GM21390 (cell line): ENCODE results near the gene SMAD3.
"Not testable (repeated sequence)": the region's sequence is repeated elsewhere in the genome, so short reads cannot be mapped to it uniquely, and the experiment has no call there.

Experiments used
- ATAC-seq: cut with Tn5 transposase; IDR thresholded peaks from one replicate; pipeline ENCODE4 v1.9.1; 2021; ENCODE audit not compliant: unreplicated experiment

The SMAD3 gene

DNA sequence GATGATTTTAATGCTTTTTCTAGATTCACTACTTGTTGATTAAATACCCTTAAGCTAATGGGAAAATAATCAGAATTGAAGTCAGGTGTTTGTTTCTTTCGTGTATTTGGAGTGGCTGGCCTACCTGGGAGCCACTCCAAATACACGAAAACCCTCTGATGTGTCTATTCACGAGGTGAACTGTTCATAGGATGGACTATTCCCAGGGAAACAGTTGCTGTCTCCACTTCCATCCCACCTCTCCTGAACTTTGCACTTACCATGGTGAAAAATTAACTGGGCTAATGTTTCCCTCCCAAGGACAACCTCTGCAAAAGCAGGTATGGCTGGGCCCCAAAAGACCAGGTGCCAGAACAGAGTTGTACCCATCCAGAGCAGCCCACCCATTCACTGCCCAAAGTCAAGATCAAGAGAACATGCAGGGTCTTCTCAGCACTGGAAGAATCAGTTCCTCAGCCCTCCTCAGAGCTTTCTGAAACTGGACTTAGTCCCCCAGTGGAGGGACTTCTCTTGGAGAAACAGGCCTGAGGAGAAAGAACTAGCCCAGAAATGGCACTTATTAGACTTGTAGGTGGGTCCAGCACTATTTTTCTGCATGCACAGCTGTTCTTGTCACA is 2.9 kb upstream of the SMAD3 start:
- ATAC-seq: no peak

DNA sequence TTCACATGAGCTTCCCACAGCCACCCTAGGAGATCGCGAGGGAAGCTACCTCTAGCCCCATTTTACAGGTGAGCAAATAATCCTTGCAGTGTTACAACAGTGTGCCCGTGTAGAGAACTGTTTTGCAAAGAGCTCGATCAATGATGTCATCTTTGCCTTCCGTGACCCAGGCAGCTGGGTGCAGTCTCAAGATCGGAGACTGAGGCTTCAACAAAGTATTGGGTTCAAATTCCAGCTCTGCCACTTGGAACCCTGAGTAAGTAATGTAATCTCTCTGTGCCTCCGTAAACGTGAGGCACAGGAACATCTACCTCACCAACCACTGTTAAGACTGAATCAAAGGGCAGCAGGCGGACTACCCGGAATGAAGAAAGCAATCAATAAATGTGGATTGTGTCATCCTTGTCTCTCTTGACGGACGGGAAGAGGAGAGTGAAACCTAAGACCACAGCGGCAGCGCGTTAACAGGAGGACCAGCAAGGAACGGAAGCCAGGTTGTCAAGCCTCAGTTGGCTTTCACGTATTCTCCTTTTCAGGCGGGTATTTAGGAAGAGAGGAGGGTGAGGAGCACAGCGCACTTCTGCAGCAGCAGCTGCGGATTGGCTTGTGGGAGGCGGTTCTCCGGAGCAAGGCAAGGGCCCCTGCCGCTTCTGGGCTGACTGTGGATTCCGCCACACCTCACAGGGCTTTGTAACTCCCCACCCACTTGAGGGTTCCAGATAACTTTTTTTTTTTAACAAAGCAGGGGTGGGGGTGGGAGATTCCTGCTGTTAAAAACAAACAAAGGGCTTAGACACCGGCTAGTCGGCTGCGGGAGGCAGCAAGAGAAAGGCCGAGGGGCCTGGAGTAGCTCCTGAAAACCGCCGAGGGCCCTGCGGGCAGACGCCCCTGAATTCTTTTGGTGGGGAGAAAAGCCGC is 1.5 kb upstream of the SMAD3 start:
- no peak for ATAC-seq

DNA sequence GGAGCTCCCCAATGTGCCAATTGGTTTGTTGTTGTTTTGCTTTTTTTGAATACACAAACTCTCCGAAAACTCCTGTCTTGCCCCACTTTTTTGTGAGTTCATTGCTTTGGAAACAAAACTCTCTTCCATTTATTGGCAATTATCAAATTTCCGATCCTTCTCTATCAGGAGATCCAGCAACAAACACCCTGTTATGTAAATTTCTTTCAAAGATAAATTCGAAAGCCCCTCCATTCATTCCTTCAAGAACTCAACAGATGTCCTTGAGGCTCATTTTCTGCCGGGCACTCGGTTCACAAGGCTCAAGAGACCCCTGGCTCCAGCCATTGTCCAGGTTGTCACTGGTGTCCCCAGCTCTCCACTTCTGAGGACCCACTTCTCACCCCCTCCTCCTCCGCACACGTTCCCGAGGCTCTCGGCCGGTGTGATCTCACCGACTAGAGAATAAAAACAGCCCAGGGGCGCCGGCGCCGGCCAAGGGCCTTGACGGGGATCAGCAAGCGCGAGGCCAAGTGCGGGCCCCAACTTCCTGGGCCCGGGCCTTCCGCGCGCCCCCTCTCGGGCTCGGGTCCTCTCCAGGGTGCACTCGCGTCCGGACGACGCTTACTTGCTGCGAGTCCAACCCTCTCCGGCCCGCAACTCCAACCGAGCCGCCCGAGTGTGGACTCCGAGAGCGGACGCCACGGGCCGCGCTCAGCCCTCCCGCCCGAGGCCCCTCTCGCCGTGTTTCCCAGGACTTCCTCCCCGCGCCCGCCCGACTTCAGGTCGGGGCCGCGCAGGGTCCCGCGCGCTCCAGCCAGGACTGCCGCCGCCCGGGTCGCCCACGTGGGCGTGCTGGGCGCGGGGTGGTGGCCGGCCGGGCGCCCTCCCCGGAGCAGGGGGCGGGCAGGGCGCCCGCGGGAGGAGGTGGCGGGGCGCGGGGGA is 533 bp upstream of the SMAD3 start:
- ATAC-seq: no peak

DNA sequence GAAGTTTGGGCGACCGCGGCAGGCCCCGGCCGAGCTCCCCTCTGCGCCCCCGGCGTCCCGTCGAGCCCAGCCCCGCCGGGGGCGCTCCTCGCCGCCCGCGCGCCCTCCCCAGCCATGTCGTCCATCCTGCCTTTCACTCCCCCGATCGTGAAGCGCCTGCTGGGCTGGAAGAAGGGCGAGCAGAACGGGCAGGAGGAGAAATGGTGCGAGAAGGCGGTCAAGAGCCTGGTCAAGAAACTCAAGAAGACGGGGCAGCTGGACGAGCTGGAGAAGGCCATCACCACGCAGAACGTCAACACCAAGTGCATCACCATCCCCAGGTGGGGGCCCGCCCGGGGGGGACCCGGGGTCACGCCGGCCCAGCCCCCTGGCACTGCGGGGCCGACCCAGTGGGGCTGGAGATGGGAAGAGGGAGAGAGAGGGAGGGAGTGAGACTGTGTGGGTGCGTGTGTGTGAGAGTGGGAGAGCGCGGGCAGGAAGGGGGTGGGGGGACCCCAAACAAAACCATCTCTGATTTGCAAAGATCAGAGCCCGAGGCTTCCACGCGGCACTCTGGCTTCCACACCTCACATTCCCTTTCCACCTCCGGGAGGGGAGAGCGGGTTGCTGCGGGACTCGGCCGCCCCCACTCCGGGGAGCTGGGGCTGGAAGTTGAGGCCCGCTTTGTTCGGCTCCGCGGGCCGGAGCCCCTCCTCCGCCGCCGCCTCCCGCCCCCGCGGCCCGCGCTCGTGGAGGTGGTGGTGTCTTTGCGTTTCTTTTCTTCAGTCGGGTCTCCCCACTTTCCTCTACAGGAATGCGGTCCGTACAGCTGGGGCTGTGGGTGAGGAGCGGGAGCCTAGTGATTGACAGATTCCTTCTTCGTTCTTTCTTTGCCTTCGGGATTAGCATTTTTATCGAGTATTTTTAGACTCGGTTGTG is 898 bp downstream of the SMAD3 start:
- no peak for ATAC-seq

DNA sequence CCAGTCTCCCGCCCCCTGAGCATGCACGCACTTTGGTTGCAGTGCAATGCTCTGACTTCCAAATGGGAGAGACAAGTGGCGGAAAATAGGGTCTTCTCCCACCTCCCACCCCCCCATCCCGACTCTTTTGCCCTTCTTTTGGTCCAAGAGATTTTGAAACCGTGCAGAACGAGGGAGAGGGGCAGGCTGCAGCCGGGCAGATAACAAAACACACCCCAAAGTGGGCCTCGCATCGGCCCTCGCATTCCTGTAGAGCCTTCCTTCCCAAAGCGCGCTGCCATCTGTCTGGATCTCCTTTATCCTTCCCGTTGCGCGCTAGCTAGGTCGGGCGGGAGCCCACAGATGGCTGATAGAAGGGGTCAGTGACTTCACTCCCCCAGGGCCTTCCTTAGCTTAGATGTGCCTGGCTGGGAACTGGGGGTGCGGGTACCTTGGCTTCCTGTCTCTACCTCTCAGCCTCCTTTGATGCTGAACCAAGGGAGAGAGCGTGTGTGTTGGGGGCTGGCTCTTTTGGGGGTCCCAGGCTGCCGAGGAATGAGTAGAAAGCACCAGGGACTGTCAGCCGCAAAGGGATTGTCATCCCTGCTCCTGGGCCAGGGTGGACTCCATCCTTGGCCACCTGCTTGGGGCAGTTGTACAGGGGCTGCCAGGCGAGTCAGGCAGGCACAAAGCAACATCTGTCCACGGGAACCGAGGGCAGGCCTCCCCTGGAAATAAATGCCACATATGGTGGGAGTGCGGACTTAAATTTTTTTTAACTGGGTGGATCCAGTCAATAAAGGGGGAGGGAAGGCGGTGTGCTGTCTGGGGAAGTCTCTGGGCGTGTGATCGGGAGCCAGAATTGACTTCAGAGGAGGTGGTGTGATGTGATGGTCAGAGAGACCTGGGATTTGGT is 1.8 kb downstream of the SMAD3 start:
- no peak for ATAC-seq

DNA sequence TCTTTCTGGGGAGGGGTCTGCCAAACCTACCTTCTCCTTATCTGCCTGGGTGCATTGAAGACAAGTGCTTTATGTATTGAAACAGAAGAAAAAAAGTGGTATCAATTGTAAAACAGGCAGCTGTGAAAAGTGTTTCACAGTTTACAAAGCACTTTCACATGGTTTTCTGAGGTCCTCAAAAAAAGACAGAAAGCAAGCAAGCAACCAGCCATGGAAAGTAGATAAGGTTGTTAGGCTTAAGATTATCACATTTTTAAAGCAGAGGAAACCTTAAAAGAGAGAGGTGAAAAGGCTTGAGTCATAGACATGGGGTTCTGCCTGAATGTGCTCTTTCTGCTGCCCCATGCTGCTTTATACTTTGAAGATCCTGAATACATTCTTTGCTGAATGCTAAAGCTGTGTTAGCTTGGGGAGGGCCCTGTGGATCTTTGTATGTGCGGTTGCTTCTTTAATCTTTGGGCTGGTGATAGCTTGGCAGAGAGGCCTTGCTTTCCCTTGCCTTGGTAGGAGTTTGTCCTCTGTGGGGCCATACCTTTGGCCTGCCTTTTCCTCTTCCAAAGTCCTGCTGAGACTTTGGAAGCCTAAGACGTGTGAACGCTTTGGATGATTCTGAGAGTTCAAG is 2.6 kb downstream of the SMAD3 start:
- no peak for ATAC-seq

DNA sequence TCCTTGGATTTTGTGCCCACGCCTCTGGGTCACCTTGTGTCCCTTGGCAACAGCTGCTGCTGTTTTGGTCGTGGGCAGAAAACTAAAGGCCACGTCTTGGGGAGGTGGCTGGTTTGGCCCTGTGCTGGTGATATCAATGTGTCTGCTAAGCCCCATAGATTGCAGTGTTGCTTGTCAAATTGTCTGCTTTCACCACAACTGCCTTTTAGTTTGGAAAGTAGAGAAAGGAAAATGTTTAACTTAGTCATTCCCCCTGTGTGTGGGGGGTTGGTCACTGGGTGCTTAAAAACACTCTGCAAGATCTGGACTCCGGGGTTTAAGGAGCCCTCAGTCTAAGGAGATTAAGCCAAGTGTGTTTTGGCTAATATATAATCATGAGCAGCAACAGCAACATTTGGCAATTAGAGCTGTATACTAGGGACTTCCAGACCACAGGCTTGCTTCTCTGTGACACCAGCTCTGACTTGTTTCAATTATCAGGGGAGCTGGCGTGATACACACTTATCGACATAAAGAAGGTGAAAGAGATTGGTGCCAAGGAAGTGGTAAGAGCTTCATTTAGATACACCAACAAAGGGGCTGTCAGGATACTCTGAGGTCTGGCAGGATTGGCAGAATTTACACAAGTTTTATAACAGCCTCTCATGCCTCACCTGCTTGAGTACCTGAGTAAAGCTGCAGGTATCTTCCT is 3.5 kb downstream of the SMAD3 start:
- ATAC-seq: no peak

DNA sequence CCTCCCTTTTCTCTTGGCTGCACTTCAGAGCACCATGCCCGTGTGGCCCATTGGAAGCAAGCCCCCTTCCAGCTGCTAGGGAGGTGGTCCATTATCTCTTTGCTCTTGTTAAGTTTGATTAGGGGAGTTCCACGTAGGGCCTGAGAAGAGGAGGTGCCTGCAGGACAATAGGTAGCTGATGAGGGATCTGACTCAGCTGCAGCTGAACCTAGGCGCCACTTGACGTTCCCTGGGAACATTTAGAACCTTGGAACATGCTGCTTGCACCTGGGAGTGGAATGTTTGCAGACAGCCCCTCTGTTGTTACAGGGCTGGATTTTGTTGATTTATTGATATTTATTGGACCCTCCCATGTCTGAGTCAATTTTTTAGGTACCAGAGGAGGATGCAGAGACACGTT is 4.7 kb downstream of the SMAD3 start:
- ATAC-seq: no peak

DNA sequence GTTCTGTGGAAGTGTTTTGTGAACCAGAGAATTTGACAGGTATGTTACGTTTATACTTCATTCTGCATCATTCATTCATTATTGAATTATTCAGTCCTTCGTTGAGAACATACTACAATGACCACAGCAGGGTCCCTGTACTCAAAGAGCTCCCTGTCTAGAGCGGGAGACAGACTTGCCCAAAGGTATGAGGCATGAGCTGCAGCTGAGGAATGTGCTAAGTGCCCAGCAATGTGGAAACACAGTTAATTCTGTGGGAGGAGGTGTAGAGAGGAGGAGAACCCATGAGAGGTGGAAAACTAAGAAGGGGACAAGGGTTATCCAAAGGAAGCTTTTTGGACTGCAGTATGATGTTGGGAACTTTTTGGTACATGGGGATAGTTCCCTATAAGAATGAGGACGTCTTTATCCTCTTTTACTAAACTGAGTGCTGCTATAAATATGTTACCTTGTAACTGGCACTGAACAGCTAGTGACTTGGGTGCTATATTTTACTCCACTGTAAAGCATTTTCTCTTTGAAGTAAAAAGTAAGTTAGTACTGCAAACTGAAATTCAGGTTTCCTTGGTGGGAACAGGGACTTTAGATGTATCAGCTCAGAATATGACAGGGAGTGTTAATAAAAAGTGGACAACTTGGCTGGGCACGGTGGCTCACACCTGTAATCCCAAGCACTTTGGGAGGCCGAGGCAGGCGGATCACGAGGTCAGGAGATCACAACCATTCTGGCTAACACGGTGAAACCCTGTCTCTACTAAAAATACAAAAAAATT is 5.7 kb downstream of the SMAD3 start:
- no peak for ATAC-seq

DNA sequence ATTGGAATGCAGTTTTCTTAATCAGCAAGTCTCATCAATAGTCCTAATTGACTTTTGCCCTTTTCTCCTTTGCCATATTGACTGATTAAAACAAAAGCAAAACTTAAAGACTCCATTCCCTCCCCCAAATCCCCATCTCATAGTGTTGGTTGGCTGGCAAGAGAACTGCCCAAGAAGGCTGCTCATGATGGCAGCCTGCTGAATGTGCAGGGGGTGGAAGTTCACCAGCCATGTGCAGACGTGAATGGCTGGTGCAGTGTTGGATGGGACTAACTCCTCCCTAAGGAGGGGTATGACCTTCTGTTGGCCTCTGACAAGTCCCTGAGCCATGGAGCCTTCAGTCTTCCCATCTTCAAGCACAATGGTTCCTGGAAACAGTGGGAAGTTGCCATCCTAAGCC is 7.0 kb downstream of the SMAD3 start:
- no peak for ATAC-seq

DNA sequence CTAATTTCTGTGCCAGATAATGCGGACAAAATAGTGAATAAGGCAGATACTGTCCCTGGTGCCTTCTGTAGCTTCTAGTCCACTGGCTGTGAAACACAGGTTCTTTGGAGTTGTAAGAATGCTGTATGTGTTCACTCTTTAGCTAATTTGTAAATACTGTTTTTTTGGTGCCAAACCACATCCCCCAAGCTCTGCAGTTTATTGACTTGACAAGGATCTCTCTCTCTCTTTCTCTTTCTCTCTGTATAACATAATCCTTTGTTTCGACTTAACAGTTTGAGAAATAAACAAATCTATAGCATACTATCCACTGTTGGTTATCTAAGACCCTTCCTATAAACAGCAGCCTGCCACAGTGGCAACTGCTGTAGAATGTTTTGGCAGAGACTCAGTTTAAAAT is 7.6 kb downstream of the SMAD3 start:
- no peak for ATAC-seq

DNA sequence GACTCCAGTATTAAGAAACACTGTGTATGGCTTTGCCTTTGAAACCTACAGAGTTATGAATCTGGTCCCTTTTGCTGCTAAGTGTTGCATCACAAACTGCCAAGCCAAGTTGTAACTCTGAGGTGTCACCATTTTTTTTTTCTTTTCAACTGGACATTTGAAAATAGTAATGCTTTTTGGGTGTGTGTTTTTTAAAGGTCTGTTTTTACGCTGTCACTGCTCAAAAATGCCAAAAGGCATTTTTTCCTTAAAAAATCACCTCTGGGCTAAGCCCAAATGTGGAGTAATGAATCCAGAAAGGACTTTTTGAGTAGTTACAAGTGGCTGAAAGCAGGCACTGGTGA is 9.5 kb downstream of the SMAD3 start:
- ATAC-seq: no peak

DNA sequence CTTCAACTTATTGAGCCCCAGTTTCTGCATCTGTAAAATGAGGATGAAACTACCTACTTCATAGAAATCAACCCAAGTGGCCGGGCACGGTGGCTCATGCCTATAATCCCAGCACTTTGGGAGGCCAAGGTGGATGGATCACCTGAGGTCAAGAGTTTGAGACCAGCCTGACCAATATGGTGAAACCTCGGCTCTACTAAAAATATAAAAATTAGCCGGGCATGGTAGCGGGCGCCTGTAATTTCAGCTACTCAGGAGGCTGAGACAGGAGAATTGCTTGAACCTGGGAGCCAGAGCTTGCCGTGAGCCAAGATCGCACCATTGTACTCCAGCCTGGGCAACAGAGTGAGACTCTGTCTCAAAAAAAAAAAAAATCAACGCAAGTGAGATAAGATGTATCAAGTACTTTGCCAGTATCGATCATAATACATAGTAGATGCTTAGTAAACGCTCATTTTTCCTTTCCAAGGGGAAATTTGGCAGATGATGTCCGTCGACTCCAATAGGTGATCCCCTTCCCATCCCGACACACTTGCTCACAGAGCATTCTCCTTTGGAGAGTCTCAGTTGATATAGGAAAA is 10.2 kb downstream of the SMAD3 start:
- ATAC-seq: not testable (repeated sequence)

DNA sequence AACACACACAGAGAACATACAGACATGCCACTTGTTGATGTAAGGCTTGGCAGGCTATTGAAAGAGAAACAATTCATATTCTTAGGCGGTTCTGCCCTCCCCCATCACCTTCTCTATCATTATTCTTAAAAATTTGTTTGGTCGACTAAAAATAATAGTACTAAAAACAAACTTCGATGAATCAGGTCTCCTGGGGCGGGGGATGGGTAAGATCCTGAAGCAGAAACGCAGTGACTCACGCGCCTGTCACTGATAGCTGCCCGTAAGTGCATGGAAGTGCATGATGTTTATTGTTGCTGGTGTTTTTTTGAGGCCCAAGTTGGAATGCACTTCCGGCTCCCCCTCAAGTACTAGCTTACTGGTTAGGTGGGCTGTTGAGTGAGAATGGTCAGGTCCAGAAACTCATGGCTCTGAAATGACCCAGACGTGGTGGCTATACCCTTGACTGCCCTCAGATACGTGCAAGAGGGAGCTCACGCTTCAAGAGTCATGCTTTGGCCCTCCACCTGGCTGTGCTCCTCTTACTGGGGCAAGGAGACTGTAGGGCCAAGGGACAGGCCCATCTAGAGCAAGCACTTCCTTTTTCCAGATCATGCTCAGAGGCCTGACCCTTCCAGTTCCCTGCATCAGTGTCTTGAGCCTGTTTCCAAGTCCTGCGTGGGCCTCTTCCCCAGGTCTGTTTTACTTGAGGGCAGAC is 10.9 kb downstream of the SMAD3 start:
- no peak for ATAC-seq

DNA sequence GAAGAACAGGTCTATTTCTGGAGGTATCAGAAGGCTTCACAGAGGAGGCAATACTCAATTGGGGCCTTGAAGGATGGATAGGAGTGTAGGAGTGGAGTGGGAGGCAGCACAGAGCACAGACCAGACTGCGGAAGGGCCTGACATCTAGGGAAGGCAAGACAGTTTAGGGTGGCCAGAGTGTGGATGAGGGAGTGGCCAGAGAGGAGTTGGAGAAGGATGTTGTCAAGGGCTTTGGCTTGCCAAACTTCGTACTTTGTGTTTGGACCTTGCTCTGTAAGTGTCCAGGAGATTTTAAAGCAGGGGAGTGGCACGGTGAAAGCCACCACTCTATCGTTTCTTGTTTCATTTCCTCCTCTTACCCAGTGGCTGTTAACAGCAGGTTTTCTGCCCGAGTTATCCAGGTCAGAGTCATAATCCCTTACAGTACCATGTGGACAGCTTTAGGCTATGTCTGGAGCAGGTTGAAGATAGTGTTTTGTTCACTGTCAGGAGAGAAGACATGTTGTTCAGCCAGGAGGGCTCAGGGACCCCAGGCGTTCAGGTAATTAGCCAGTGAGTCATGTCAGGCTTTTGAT is 12.3 kb downstream of the SMAD3 start:
- ATAC-seq: no peak

DNA sequence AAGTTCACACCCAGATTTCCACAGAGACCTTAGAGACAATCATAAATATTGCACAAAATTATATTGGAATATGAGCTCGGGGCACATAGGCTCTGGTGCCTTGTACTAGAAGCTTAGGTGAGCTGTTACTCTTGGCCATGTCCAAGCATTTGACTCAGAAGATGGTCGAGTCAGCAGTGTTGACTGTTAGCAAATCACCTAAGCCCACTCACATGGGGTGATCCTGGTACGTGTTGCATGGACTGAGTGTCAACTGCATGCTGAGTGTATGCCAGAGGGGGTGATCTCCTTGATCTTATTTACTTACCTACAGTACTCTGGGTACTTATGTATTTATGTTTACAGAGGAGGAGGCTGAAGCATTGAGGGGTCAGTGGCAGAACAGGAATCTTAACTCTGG is 14.0 kb downstream of the SMAD3 start:
- no peak for ATAC-seq
